Raji (cell line): ENCODE measurements around the gene APBA2.

ENCODE experiments used
- POLR2A ChIP-seq: IDR thresholded peaks from 2 replicates; pipeline ENCODE4 v1.6.1; 2011; ENCODE audit warnings: low read depth, low read length, control low read depth; ENCODE audit not compliant: insufficient read depth

APBA2 gene

GRCh38 chr15:29162411-29162810 lies 276.6 kb downstream of the APBA2 start:
- no peak for TF ChIP-seq POLR2A
